ENCODE data around the gene PTPN6. TPM values are rescaled to one million over a fixed set of nuclear protein-coding genes. Genes with fewer than 3 reads are reported as not detected.

Gene PTPN6
- total and polyA plus RNA-seq, 2 of the 4 experiments (the other 2 are of a cell fraction), result under 0.01 to 0.14 TPM

DNA sequence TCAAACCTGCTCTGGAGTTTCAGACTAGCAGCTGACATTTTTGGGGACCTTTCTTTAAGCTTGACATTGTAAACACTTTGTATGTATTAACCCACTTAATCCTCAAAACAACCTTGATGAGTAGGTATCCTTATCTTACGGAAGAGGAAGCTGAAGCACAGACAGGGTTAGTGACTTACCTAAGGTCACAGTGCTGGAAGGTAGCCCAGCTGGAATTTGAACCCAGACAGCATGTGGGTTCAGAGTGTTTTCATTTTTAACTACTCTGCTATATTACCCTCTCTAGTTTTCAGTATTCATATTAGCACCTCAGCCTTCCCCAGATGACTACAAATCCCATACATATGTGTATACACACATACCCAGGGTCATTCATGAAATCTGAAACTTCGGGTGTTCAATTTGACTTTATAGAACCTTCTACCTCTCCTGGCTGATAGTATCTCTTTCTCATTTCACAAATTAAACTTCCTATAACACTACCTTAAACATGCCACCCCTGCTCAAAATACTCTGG, 53.2 kb downstream of the PTPN6 start:
- WGBS, 2 experiments (ENCODE audit: extremely low coverage in 2 of 2, insufficient read length in 1 of 2), result no CpG with 5 or more reads among the region's 2 CpGs
- no peak overlapping the region for H3K9ac ChIP-seq (ENCODE audit: low read depth, low read length)
- no peak overlapping the region for H3K56ac ChIP-seq (ENCODE audit: extremely low read depth, insufficient read depth, low read length)
- H3K23ac ChIP-seq (ENCODE audit: low read depth, low read length), result no peak overlapping the region
- H2BK120ac ChIP-seq (ENCODE audit: low read depth, low read length), result no peak overlapping the region
- intact Hi-C loops (cut with micrococcal nuclease) (no loop called here), dilution Hi-C loops (cut with HindIII; ENCODE audit: low sequenced_read_pairs, unreplicated experiment) (no loop called here), in situ Hi-C loops (cut with MboI; ENCODE audit: low sequenced_read_pairs) (no loop called here)
- H3K18ac ChIP-seq (ENCODE audit: low read depth, low read length), result no peak overlapping the region
- H4K20me1 ChIP-seq (ENCODE audit: insufficient read depth, low read length), result no peaks in the 10 kb centered on the region
- H3K79me1 ChIP-seq (ENCODE audit: low read depth in 1 of 2, low read length in 2 of 2), result peaks cover 0 to 22% of the 10 kb centered on the region in 2 experiments; a peak in 3 of 4 replicates
- H3K9me3 ChIP-seq (ENCODE audit: control insufficient read depth, insufficient read depth, low read length), result no peaks in the 10 kb centered on the region
- H4K91ac ChIP-seq (ENCODE audit: insufficient read depth, low read depth, low read length), result no peak overlapping the region
- H4K8ac ChIP-seq (ENCODE audit: low read depth in 2 of 2, low read length in 2 of 2), result no peak overlapping the region
- no peak overlapping the region for H2AK5ac ChIP-seq (ENCODE audit: low read depth, low read length)
- ATAC-seq (ENCODE audit: low read depth), result no peak
- no peaks in the 10 kb centered on the region for H3K4me1 ChIP-seq (ENCODE audit: control insufficient read depth, insufficient read depth, low read length)
- ChIA-PET CTCF (no interaction called here), POLR2A (ENCODE audit: unreplicated experiment) (no interaction called here)
- H3K9me1 ChIP-seq (ENCODE audit: insufficient read depth, low read length), result no peaks in the 10 kb centered on the region
- H4K5ac ChIP-seq (ENCODE audit: low read depth, low read length), result no peak overlapping the region
- TF ChIP-seq MXI1 (IDR thresholded peaks at IDR 0.05; ENCODE audit: borderline replicate concordance, low read depth, low read length) (no peak), NFE2L2 (IDR thresholded peaks at IDR 0.05; ENCODE audit: low read depth, low read length) (no peak), CTCF (conservative IDR thresholded peaks at IDR 0.05; ENCODE audit: low read depth, low read length) (no peak), RAD21 (IDR thresholded peaks at IDR 0.05; ENCODE audit: low read length) (no peak), MAFK (IDR thresholded peaks at IDR 0.05; ENCODE audit: low read depth, low read length) (no peak), RCOR1 (IDR thresholded peaks at IDR 0.05; ENCODE audit: insufficient replicate concordance, low read length) (no peak), USF2 (IDR thresholded peaks at IDR 0.05; ENCODE audit: low read depth, low read length) (no peak), MAZ (IDR thresholded peaks at IDR 0.05; ENCODE audit: borderline replicate concordance, low read depth, low read length) (no peak), BHLHE40 (IDR thresholded peaks at IDR 0.05; ENCODE audit: low read depth, low read length) (no peak), CEBPB (IDR thresholded peaks at IDR 0.05; ENCODE audit: low read depth, low read length) (no peak)
- DNase-seq, result no peak
- H3K14ac ChIP-seq (replicated peaks; ENCODE audit: low read depth, low read length), result no peak overlapping the region
- no peak overlapping the region for H3K4ac ChIP-seq (ENCODE audit: low read depth, low read length)
- BruUV-seq (replicated peaks), result no TSS peak
- H3K4me3 ChIP-seq (ENCODE audit: insufficient read depth, low read depth, low read length), result no peak overlapping the region
- H3K4me2 ChIP-seq (ENCODE audit: low read depth, low read length), result no peak overlapping the region
- H2BK5ac ChIP-seq (ENCODE audit: low read depth, low read length, poor library complexity, severe bottlenecking), result no peak overlapping the region
- H2BK15ac ChIP-seq (ENCODE audit: low read depth, low read length), result no peak overlapping the region
- H3K27me3 ChIP-seq (ENCODE audit: control insufficient read depth, insufficient read depth, low read length), result no peaks in the 10 kb centered on the region
- no peak overlapping the region for H2AK9ac ChIP-seq (replicated peaks; ENCODE audit: low read depth, low read length, poor library complexity)
- H2AFZ ChIP-seq (replicated peaks; ENCODE audit: low read length, poor library complexity), result no peak overlapping the region
- H3K27ac ChIP-seq (ENCODE audit: insufficient read depth, low read length), result no peak overlapping the region
- no peak overlapping the region for H2BK20ac ChIP-seq (ENCODE audit: low read depth, low read length)
- H3K36me3 ChIP-seq (ENCODE audit: control insufficient read depth, insufficient read depth, low read length), result peaks cover 1% of the 10 kb centered on the region; the same call in 1 of the 2 replicates
